ENCODE measurements around the gene CRYBA4. TPM values are rescaled to one million over a fixed set of nuclear protein-coding genes. Genes with fewer than 3 reads are reported as not detected.

Gene CRYBA4
- polyA plus RNA-seq, 1 donor (not counting 4 experiments of a cell fraction or from before 2014, with no cell fraction given): not detected

DNA sequence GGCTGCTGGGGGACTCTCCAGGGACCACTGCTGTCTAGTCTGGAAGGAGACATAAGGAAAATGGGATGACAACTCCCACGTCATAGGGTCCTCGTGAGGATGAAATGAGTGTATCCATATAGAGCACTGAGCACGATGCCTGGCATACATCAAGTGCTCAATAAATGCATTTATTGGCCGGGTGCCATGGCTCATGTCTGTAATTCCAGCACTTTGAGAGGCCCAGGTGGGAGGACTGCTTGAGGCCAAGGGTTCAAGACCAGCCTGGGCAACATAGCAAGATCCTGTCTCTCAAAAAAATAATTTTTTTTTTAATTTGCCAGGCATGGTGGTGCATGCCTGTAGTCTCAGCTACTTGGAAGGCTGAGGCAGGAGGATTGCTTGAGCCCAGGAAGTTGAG, 19.6 kb upstream of the CRYBA4 start:
- Histone ChIP-seq H3K9ac (ENCODE audit: control insufficient read depth, extremely low read depth, insufficient read depth, low read length) (no peak overlapping the region), H3K4me1 (ENCODE audit: control insufficient read depth, extremely low read depth, insufficient read depth, low read length) (peaks cover 5% of the 10 kb centered on the region), H3K27me3 (ENCODE audit: control insufficient read depth, extremely low read depth, insufficient read depth, low read length) (no peaks in the 10 kb centered on the region), H3K4me2 (ENCODE audit: control insufficient read depth, extremely low read depth, insufficient read depth, low read depth, low read length) (no peak overlapping the region), H3K9me3 (ENCODE audit: control insufficient read depth, low read depth, low read length) (no peaks in the 10 kb centered on the region), H3K4me3 (ENCODE audit: control insufficient read depth in 2 of 3, extremely low read depth in 1 of 3, insufficient read depth in 2 of 3, low read depth in 1 of 3, low read length in 3 of 3) (no peak overlapping the region), H3K9me1 (ENCODE audit: control insufficient read depth, extremely low read depth, insufficient read depth, low read length) (no peaks in the 10 kb centered on the region), H4K20me1 (ENCODE audit: control insufficient read depth, extremely low read depth, insufficient read depth, low read length) (no peaks in the 10 kb centered on the region), H2AFZ (ENCODE audit: control insufficient read depth, low read length) (no peak overlapping the region), H3K79me2 (ENCODE audit: control insufficient read depth, insufficient read depth, low read length) (no peaks in the 10 kb centered on the region), H3K36me3 (ENCODE audit: control insufficient read depth in 2 of 2, extremely low read depth in 1 of 2, insufficient read depth in 2 of 2, low read length in 2 of 2) (no peaks in the 10 kb centered on the region), H3K27ac (ENCODE audit: control insufficient read depth, insufficient read depth, low read length) (no peak overlapping the region)
- dilution Hi-C loops (cut with MboI; ENCODE audit: extremely low pct_ligation_motif_present, low sequenced_read_pairs): no loop called here
- no peak for TF ChIP-seq EZH2 (IDR thresholded peaks at IDR 0.05; ENCODE audit: low read length)
- TF ChIP-seq, protein P1, sequence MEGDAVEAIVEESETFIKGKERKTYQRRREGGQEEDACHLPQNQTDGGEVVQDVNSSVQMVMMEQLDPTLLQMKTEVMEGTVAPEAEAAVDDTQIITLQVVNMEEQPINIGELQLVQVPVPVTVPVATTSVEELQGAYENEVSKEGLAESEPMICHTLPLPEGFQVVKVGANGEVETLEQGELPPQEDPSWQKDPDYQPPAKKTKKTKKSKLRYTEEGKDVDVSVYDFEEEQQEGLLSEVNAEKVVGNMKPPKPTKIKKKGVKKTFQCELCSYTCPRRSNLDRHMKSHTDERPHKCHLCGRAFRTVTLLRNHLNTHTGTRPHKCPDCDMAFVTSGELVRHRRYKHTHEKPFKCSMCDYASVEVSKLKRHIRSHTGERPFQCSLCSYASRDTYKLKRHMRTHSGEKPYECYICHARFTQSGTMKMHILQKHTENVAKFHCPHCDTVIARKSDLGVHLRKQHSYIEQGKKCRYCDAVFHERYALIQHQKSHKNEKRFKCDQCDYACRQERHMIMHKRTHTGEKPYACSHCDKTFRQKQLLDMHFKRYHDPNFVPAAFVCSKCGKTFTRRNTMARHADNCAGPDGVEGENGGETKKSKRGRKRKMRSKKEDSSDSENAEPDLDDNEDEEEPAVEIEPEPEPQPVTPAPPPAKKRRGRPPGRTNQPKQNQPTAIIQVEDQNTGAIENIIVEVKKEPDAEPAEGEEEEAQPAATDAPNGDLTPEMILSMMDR (optimal IDR thresholded peaks at IDR 0.05 in 1 of 3, IDR thresholded peaks at IDR 0.05 in 1 of 3, conservative IDR thresholded peaks at IDR 0.05 in 1 of 3; ENCODE audit: extremely low read depth in 1 of 3, insufficient read depth in 2 of 3, low read length in 3 of 3): no peak
- no peak for DNase-seq (ENCODE audit: low read depth, low spot score)
- FAIRE-seq: no peak

DNA sequence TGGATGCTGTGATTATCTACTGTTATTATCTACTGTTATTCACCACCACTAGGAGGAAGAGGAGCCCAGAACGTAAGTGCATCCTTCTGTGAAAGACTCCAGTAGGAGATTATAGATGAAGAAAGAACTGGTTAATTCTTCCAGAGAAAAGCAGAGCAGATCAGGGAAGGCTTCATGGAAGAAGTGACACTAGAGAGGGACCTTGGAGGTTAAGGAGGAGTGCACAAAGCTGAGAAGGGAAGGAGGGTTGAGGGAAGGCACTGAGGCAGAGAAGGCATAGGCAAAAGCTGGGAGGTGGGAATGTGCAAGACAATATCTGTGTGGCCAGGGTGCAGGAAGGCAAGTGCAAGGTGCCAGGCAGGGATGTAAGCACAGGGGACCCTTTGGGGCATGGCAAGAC, 17.4 kb upstream of the CRYBA4 start:
- Histone ChIP-seq H3K4me3 (ENCODE audit: control insufficient read depth in 2 of 3, extremely low read depth in 1 of 3, insufficient read depth in 2 of 3, low read depth in 1 of 3, low read length in 3 of 3) (no peak overlapping the region), H3K9me1 (ENCODE audit: control insufficient read depth, extremely low read depth, insufficient read depth, low read length) (no peaks in the 10 kb centered on the region), H4K20me1 (ENCODE audit: control insufficient read depth, extremely low read depth, insufficient read depth, low read length) (no peaks in the 10 kb centered on the region), H2AFZ (ENCODE audit: control insufficient read depth, low read length) (no peak overlapping the region), H3K4me2 (ENCODE audit: control insufficient read depth, extremely low read depth, insufficient read depth, low read depth, low read length) (no peak overlapping the region), H3K27ac (ENCODE audit: control insufficient read depth, insufficient read depth, low read length) (no peak overlapping the region), H3K36me3 (ENCODE audit: control insufficient read depth in 2 of 2, extremely low read depth in 1 of 2, insufficient read depth in 2 of 2, low read length in 2 of 2) (no peaks in the 10 kb centered on the region), H3K27me3 (ENCODE audit: control insufficient read depth, extremely low read depth, insufficient read depth, low read length) (peaks cover 4% of the 10 kb centered on the region), H3K79me2 (ENCODE audit: control insufficient read depth, insufficient read depth, low read length) (no peaks in the 10 kb centered on the region), H3K9me3 (ENCODE audit: control insufficient read depth, low read depth, low read length) (no peaks in the 10 kb centered on the region), H3K9ac (ENCODE audit: control insufficient read depth, extremely low read depth, insufficient read depth, low read length) (no peak overlapping the region), H3K4me1 (ENCODE audit: control insufficient read depth, extremely low read depth, insufficient read depth, low read length) (no peaks in the 10 kb centered on the region)
- FAIRE-seq (no peak), DNase-seq (ENCODE audit: low read depth, low spot score) (no peak)
- dilution Hi-C loops (cut with MboI; ENCODE audit: extremely low pct_ligation_motif_present, low sequenced_read_pairs): no loop called here
- TF ChIP-seq, protein P1 (optimal IDR thresholded peaks at IDR 0.05 in 1 of 3, IDR thresholded peaks at IDR 0.05 in 1 of 3, conservative IDR thresholded peaks at IDR 0.05 in 1 of 3; ENCODE audit: extremely low read depth in 1 of 3, insufficient read depth in 2 of 3, low read length in 3 of 3): no peak
- TF ChIP-seq EZH2 (IDR thresholded peaks at IDR 0.05; ENCODE audit: low read length): no peak
